ENCODE results near the gene PKHD1.

GRCh38 chr6:51910851-51911250, 176.6 kb downstream of the PKHD1 start:
- TF ChIP-seq EP300 (IDR thresholded peaks at IDR 0.05) (no peak), POLR2AphosphoS5 (IDR thresholded peaks at IDR 0.05) (no peak)
- TF ChIP-seq, protein P1, sequence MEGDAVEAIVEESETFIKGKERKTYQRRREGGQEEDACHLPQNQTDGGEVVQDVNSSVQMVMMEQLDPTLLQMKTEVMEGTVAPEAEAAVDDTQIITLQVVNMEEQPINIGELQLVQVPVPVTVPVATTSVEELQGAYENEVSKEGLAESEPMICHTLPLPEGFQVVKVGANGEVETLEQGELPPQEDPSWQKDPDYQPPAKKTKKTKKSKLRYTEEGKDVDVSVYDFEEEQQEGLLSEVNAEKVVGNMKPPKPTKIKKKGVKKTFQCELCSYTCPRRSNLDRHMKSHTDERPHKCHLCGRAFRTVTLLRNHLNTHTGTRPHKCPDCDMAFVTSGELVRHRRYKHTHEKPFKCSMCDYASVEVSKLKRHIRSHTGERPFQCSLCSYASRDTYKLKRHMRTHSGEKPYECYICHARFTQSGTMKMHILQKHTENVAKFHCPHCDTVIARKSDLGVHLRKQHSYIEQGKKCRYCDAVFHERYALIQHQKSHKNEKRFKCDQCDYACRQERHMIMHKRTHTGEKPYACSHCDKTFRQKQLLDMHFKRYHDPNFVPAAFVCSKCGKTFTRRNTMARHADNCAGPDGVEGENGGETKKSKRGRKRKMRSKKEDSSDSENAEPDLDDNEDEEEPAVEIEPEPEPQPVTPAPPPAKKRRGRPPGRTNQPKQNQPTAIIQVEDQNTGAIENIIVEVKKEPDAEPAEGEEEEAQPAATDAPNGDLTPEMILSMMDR (IDR thresholded peaks at IDR 0.05) = no peak

All from suprapubic skin (tissue), 4 donors.